Measurements from ENCODE around the gene NDFIP2.

The NDFIP2 gene

GRCh38 chr13:79480954-79481684 lies at the start of gene NDFIP2:
NDFIP2 (plus strand) TSS chr13:79481155; CDS start chr13:79481204, 49 bp downstream.
- DNase-seq, result peak; percentile 95

GRCh38 chr13:79432086-79432485 lies 48.9 kb upstream of the NDFIP2 start:
- DNase-seq, result no peak

GRCh38 chr13:79432992-79433391 lies 48.0 kb upstream of the NDFIP2 start:
- no peak for DNase-seq

DNA sequence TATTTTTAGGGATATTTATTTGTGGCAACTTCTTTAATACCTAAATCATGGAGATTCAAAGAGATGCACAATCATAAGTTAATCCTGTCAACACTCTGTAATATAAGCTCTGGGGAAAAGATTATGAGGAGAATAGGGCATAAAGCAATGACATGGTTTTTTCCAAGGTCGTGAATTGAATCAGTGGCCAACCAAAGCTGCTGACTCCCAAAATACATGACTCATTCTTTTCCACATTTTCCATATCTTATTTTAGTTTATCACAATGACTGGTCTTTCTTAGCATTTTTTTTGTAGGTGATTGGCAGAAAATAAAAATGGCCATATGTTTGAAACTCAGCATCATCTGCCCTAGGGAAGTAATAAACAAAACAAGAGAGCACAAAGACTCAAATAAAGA lies 46.4 kb upstream of the NDFIP2 start:
- DNase-seq, result no peak

DNA sequence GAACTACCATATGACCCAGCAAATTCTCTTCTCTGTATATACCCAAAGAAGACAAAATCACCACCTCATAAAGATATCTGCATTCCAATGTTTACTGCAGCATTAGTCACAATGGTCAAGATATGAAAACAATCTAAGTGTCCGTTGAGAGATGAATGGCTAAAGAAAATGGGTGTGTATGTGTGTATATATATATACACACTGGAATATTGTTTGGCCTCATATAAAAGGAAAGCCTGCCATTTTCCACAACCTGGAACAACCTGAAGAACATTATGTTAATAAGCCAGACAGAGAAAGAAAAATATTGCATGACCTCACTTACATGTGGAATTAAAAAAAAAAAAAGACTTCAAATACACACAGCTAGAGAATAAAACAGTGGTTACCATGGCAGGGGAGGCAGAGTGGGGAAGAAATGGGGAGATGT lies 45.4 kb upstream of the NDFIP2 start:
- DNase-seq, result no peak

GRCh38 chr13:79439275-79439674 lies 41.7 kb upstream of the NDFIP2 start:
- DNase-seq, result no peak

- no peak for DNase-seq
Observed at GRCh38 chr13:79440958-79441528, 39.9 kb upstream of the NDFIP2 start.

DNA sequence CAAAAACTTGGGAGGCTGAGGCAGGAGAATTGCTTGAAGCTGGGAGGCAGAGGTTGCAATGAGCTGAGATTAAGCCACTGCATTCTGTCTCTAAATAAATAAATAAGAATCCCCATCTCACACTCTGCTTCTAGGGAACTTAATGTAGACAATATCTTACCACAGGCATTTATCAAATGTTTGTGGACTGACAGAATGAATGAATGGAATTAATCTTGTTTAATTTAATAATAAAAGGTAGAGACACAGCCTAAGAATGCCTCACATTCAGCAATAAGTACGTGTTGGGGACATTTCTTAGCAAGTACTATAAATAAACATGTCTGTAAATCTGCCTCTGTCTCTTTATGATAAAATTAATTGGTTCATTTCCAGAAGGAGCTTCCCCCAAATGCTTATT lies 38.7 kb upstream of the NDFIP2 start:
- DNase-seq, result no peak

DNA sequence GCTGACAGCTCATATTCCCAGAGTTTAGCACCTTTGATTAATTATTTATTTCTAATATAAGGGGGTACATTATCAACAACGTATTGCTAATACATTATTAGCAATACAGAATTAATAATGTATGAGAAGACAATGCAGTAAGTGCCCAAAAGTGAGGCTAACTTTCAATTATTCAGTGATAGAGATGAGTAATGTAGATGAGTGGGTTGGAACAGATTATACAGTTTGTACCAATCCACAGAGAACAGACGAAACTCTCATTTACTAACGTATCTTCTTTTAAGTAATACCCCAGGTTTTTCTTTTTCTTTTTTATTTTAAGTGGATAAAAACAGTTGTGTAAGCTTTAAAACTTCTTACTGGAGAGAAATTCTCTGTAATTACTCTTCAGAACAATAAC lies 38.2 kb upstream of the NDFIP2 start:
- no peak for DNase-seq

DNA sequence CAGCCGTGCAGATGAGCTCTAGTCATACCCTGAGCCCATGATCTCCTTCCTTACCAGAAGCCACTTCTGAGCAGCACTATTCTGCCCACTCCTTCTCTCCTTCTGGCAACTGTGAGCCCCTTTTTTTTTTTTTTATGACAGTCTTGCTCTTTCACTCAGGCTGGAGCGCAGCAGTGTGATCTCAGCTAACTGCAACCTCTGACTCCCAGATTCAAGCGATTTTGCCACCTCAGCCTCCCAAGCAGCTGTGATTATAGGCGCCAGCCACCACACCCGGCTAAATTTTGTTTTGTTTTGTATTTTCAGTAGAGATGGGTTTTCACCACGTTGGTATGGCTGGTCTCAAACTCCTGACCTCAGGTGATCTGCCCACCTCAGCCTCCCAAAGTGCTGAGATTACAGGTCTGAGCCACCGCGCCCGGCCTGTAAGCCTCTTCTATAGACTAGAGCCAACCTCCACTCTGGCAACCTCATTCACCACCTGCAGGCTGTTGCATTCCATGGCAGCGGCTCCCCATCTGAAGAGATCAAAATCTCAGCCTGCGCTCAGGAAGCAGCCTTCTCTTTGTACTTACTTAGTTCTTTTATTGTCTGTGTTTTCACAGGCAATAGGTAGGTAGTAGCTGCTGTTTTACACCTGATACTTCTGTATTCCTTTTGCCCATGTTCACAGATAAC lies 34.8 kb upstream of the NDFIP2 start:
- peak; percentile 50 for DNase-seq

DNA sequence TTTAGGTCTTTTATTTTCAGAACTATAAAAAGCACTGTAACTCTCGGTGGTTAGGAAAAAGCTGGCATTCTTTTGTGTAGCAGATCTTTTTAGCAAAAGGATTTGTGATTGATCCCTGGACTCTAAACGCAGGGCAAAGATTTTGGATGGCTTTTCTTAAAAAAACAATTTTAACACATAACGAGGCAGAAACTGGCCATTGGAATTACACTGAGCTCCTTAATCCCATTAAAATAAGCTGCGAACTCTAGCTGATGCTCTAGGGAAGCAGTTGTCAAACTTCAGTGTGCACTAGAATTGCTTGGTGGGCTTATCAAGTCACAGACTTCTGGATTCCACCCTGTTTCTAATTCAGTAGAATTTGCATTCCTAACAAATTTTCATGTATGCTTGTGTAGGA lies 33.8 kb upstream of the NDFIP2 start:
- no peak for DNase-seq

- no peak for DNase-seq
Observed at GRCh38 chr13:79447741-79448140, 33.2 kb upstream of the NDFIP2 start.

GRCh38 chr13:79448413-79448812 lies 32.5 kb upstream of the NDFIP2 start:
- no peak for DNase-seq

- peak; percentile 51 for DNase-seq
Observed at GRCh38 chr13:79450110-79450509, 30.8 kb upstream of the NDFIP2 start.

DNA sequence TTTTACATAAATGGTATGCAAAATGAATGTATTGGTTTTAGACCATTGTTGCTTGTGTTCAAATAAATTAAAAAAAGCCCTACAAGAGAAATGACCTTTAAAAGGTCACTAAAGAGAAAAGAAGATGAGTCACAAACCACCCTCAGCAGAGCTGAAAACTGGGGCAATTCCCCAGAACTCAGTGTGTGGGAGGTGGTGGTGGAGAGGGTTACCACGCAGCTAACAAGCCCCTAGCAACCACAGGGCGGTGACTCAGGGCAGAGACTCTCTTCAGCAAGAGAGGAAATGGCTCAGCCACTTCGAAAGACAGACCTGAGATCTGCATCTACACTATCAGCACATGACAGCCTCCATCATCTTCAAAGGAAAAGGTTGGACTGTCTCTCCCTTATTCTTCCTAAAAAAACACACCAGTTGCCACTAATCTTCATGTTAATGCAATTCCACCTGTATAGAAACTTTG lies 29.4 kb upstream of the NDFIP2 start:
- DNase-seq, result peak; percentile 96

DNA sequence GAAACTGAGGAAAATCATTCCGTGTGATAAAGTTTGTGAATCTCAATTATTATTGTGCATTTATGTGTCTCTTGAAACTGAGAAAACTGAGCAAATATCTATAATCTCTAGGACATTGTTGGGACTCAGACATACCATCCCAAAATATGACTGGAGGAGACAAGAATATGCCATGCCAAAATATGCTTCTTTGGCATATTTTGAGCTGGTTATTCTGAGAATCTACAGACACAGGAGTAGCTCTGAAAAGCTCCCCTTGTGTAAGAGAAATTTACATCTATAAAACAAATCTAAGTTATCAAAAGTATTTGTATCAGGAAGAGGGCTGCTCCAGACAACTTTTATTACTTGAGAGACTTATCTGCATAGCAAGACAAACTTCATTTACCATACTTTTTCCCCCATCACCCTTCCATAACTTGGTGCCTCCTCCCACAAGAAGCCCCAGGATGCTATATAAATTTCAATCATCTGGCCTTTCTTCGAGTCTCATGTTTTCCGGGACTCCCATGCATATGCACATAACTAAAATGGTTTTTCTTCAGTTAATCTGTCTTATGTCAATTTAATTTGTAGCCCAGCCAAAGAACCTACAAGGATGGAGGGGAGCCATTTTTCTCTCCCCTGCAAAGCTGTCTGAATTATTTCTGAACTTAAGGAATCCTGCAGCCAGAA lies 28.6 kb upstream of the NDFIP2 start:
- no peak for DNase-seq

DNA sequence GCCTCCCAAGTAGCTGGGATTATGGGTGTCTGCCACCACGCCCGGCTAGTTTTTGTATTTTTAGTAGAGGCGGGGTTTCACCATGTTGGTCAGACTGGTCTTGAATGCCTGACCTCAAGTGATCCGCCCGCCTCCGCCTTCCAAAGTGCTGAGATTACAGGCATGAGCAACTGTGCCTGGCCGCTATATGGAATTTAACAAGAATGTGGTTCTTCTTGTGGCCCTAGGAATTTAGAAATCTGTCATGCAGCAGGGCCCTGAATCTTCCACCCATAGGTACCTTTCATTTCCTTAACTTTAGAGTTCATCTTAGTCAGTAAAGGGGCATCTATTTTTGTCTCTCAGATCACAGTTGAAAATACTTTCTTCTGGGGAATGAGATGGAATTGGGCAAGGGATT lies 25.6 kb upstream of the NDFIP2 start:
- no peak for DNase-seq

DNA sequence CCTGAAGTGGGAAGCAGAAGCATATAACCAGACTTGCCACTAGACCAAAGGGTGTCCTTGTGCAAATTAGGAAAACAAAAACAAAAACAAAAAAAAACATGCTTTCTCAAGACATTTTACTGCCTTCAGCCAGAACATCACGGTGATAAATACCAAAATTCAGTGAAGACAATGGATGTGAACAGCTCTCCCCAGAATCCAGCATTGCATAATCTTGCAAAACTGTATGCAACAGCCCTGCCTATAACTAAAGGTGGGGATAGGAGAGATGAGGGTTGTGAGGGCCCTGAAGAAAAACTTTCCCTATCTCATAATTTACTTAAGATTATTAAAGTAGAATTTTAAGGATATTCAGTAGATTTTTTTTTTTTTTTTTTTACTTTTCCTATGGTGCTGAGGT lies 24.9 kb upstream of the NDFIP2 start:
- DNase-seq, result no peak

DNA sequence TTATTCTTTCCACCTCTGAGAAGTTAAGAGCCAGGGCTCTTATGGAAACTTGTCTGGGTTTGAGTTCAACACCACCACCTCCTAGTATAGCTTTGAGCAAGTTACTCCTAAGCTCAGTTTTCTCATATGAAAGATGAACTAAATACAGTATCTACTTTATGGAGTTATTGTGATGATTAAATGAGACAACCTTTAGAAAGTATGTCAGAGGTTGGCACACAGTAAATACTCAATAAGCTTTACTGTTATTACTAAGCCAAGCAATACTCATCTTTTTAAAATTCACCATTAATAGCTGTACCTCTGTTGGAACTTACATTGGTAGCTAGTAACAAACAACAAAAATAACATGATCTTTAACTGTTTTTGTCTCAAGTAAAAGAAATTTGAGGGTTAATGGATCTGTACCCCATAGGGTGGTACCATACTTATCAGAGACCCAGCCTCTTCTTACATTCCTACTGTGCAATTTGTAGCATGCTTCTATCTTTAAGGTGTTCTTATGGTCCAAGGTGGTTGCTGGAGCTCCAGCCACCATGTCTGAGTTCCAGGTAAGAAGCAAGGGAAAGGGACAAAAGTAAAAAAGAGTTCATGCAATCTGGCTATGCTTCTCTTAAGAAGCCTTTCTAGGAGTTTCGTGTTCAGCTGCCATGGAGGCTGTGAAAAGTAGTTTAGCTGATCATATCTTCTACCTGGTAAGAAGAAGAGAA lies 24.1 kb upstream of the NDFIP2 start:
- DNase-seq, result no peak

DNA sequence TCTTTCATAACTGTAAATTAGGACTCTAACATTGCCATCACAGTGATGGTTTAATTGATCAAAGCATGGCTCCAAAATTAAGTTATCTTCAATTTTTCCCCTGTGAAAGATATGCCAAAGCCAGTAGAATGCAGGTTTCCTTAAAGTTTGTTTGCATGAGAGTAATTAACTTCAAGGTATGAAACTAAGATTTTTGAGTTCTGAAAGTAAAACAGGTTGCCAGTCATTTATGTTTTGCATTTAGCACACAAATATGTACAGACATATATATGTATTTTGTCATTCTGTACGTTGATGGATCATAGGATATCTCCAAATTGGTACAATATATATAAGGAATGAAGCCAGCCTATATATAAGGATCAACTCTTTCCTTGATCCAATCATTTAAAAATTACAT lies 23.6 kb upstream of the NDFIP2 start:
- no peak for DNase-seq

DNA sequence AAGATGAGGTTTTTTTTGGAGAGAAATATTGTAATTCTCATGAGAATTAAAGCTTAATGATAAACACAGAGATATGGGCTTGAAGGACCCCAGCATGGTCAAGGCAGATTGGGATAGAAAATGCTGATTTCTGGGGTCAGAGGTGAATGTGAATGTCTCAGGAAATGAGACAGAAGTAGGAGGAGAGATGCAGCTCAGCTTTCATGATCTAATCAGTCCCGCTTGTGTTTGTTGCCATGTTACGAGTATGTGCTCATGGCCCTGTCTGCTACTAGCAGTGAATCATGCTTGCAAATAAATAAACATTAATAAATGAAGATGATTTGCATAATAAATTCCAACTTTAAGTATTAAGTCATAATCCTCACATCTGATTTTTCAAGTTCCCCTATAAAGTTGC lies 23.0 kb upstream of the NDFIP2 start:
- DNase-seq, result no peak

DNA sequence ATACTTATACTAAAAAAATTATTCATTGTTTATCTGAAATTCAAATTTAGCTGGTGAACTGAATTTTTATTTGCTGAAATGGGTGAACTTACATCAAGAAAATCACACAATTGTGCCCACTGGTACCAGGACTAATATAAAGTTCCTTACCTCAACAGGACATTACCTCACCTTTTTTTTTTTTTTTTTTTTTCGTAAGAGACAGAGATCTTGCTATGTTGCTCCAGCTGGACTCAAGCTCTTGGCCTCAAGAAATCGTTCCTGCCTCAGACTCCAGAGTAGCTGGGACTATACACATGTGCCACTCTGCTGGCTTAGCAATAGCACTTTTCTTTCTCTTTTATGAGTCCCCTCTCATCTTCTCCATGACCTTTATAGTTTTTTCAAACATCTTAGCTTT lies 22.5 kb upstream of the NDFIP2 start:
- DNase-seq, result no peak

- DNase-seq, result no peak
Observed at GRCh38 chr13:79459906-79460305, 21.0 kb upstream of the NDFIP2 start.

All from stimulated activated CD8-positive, alpha-beta memory T cell treated with anti-CD3 and anti-CD28 coated beads, Interleukin-4, amount 100 ng/mL, for 48 hours (primary cell).